Esophagus muscularis mucosa (tissue), 4 donors: ENCODE data around the gene ARID1B.

ENCODE experiments used
- EP300 ChIP-seq: sonication (generic); formaldehyde crosslinking; IDR thresholded peaks from one replicate; pipeline ENCODE4 v1.6.1; 2017; ENCODE audit warnings: antibody characterized with exemption
- POLR2A ChIP-seq: fragments of 450-650 bp; IDR thresholded peaks from one replicate; pipeline ENCODE4 v1.6.1; 2017; ENCODE audit warnings: antibody characterized with exemption, moderate library complexity, mild to moderate bottlenecking, low read depth
- TF ChIP-seq, protein P1 (sequence below), 3 experiments: fragments of 200-600 bp in 2 of 3; fragments of 450-650 bp in 1 of 3; sonication (generic) in 2 of 3; IDR thresholded peaks; one replicate each; pipeline ENCODE4 v1.5.1; 2017 to 2019; ENCODE audit warnings: antibody characterized with exemption in 3 of 3, mild to moderate bottlenecking in 2 of 3, moderate library complexity in 1 of 3

GRCh38 chr6:156881687-156882629 is 104.8 kb downstream of the ARID1B start:
- TF ChIP-seq EP300 (no peak), POLR2A (no peak)
- TF ChIP-seq, protein P1, sequence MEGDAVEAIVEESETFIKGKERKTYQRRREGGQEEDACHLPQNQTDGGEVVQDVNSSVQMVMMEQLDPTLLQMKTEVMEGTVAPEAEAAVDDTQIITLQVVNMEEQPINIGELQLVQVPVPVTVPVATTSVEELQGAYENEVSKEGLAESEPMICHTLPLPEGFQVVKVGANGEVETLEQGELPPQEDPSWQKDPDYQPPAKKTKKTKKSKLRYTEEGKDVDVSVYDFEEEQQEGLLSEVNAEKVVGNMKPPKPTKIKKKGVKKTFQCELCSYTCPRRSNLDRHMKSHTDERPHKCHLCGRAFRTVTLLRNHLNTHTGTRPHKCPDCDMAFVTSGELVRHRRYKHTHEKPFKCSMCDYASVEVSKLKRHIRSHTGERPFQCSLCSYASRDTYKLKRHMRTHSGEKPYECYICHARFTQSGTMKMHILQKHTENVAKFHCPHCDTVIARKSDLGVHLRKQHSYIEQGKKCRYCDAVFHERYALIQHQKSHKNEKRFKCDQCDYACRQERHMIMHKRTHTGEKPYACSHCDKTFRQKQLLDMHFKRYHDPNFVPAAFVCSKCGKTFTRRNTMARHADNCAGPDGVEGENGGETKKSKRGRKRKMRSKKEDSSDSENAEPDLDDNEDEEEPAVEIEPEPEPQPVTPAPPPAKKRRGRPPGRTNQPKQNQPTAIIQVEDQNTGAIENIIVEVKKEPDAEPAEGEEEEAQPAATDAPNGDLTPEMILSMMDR (IDR thresholded peaks at IDR 0.05), result no peak
